ENCODE data around the gene CLEC1A. TPM values are rescaled to one million over a fixed set of nuclear protein-coding genes. Genes with fewer than 3 reads are reported as not detected.

The CLEC1A gene
- total and polyA plus RNA-seq, 2 donors (not counting 3 experiments of a cell fraction or from before 2014, with no cell fraction given), result 22.0 to 24.2 TPM

- Histone ChIP-seq H3K4me2 (ENCODE audit: insufficient read depth, low read length) (peak overlapping the region; percentile 84), H4K20me1 (replicated peaks; ENCODE audit: control insufficient read depth, extremely low read depth, insufficient read depth, low read length) (no peaks in the 10 kb centered on the region), H3K9me3 (replicated peaks; ENCODE audit: control insufficient read depth, insufficient read depth, low read length) (no peaks in the 10 kb centered on the region), H3K27ac (ENCODE audit: insufficient read depth, low read depth, low read length) (peak overlapping the region; percentile 98), H3K9ac (replicated peaks; ENCODE audit: extremely low read depth, insufficient read depth, low read length) (peak overlapping the region; percentile 85), H3K79me2 (ENCODE audit: control insufficient read depth, insufficient read depth, low read length) (no peaks in the 10 kb centered on the region), H3K4me1 (ENCODE audit: control insufficient read depth, extremely low read depth, insufficient read depth, low read length) (peaks cover 44% of the 10 kb centered on the region), H2AFZ (ENCODE audit: low read depth, low read length) (no peak overlapping the region), H3K4me3 (replicated peaks in 1 of 3; ENCODE audit: insufficient read depth in 1 of 3, low read depth in 1 of 3, low read length in 3 of 3) (peak overlapping the region in 1 of 3 experiments; percentile 3), H3K36me3 (ENCODE audit: control insufficient read depth in 2 of 2, extremely low read depth in 1 of 2, insufficient read depth in 2 of 2, low read length in 2 of 2) (peaks cover 3 to 6% of the 10 kb centered on the region in 2 experiments), H3K9me1 (replicated peaks; ENCODE audit: control insufficient read depth, extremely low read depth, insufficient read depth, low read length) (no peaks in the 10 kb centered on the region), H3K27me3 (ENCODE audit: control insufficient read depth in 2 of 2, insufficient read depth in 2 of 2, low read length in 2 of 2) (no peaks in the 10 kb centered on the region)
- DNase-seq (ENCODE audit: low read depth, low spot score) (peak; percentile 96), FAIRE-seq (peak; percentile 90)
- intact Hi-C loops (cut with micrococcal nuclease) (loop anchor here (1.0 to 10.0 kb wide), 6 partner anchors 31 to 1107 kb away; partner anchors contain the start of genes GABARAPL1 and SMIM10L1), dilution Hi-C loops (cut with MboI; ENCODE audit: extremely low pct_ligation_motif_present, low sequenced_read_pairs) (no loop called here)
- ChIA-PET POLR2A (interaction anchor here (0.9 to 2.7 kb wide), 6 partner anchors 29 to 145 kb away, joined by 3 to 15 read pairs (median 7); partner anchors contain the start of genes CLEC12B, CLEC1A and GABARAPL1), CTCF (interaction anchor here (0.8 to 3.2 kb wide), 24 partner anchors 9 to 325 kb away, joined by 3 to 29 read pairs (median 7); partner anchors contain the start of genes CLEC12B and CLEC1A)
- BruUV-seq (replicated peaks), result no TSS peak
- TF ChIP-seq JUN (IDR thresholded peaks at IDR 0.05; ENCODE audit: borderline replicate concordance, insufficient read depth, insufficient read length, low read depth) (peak; percentile 66), POLR2A (IDR thresholded peaks at IDR 0.05; ENCODE audit: low read depth, low read length) (peak; percentile 59), POLR2AphosphoS5 (IDR thresholded peaks at IDR 0.05; ENCODE audit: insufficient read depth, low read depth, low read length) (peak; percentile 91), GATA2 (IDR thresholded peaks at IDR 0.05; ENCODE audit: insufficient read depth, insufficient read length, low read depth, low read length) (peak; percentile 93), MAX (IDR thresholded peaks at IDR 0.05; ENCODE audit: insufficient read depth, insufficient read length) (no peak), CTCF (IDR thresholded peaks at IDR 0.05; ENCODE audit: extremely low read depth in 1 of 2, insufficient read depth in 1 of 2, low read depth in 1 of 2, low read length in 2 of 2) (no peak), EZH2 (IDR thresholded peaks at IDR 0.05; ENCODE audit: borderline replicate concordance, low read depth, low read length, severe bottlenecking) (no peak), MYC (IDR thresholded peaks at IDR 0.05; ENCODE audit: low read depth, low read length) (no peak), FOS (IDR thresholded peaks at IDR 0.05; ENCODE audit: borderline replicate concordance, insufficient read depth, low read length) (peak; percentile 68)
Observed at GRCh38 chr12:10067942-10068341, 30.8 kb downstream of the CLEC1A start.

Measured in endothelial cell of umbilical vein (primary cell).